Caco-2 (cell line): Measurements from ENCODE around the gene LIN37. TPM values are rescaled to one million over a fixed set of nuclear protein-coding genes. Genes with fewer than 3 reads are reported as not detected.

Experiments used
- BruUV-seq: library from RNA; stranded (reverse); fragments of 400-500 nt; replicated peaks from 2 replicates; lab custom pipeline; 2021; lab: Mats Ljungman, UMichigan
- CTCF ChIA-PET: fragments of 300-600 bp; sonication (Branson Sonifier 250); formaldehyde crosslinking; loops from one replicate; lab custom pipeline; 2022; ENCODE audit warnings: antibody characterized with exemption; lab: Charles Lee
- POLR2A ChIA-PET: fragments of 300-600 bp; sonication (Branson Sonifier 250); formaldehyde crosslinking; loops from one replicate; lab custom pipeline; 2022; ENCODE audit warnings: antibody characterized with exemption; lab: Charles Lee
- DNase-seq, 2 experiments: peaks; one replicate each; pipeline versions ENCODE4 v3.0.0 to v3.0.0-alpha.2; 2020 to 2022
- H3K27me3 ChIP-seq: replicated peaks from 2 replicates; pipeline ENCODE4 v1.6.0; 2011; ENCODE audit warnings: low read length; ENCODE audit not compliant: control insufficient read depth, insufficient read depth
- H3K36me3 ChIP-seq: 2 replicates; pipeline ENCODE4 v1.5.1; 2011; ENCODE audit warnings: low read length; ENCODE audit not compliant: control insufficient read depth, insufficient read depth
- H3K4me1 ChIP-seq: fragments of 250-450 bp; sonication (Bioruptor Pico); 2 replicates; pipeline ENCODE4 v1.5.1; 2020; ENCODE audit warnings: mild to moderate bottlenecking
- H3K4me3 ChIP-seq: 2 replicates; pipeline ENCODE4 v1.5.1; 2011; ENCODE audit warnings: low read depth, mild to moderate bottlenecking, control low read depth, low read length
- H3K9me3 ChIP-seq: fragments of 250-450 bp; sonication (Bioruptor Pico); 2 replicates; pipeline ENCODE4 v1.5.1; 2020; ENCODE audit warnings: mild to moderate bottlenecking, moderate library complexity
- H3K27ac Mint-ChIP-seq: one replicate; pipeline ENCODE4 v1.8.0; 2022; ENCODE audit warnings: mixed read lengths; ENCODE audit not compliant: unreplicated experiment
- H3K27me3 Mint-ChIP-seq: one replicate; pipeline ENCODE4 v1.8.0; 2022; ENCODE audit warnings: mixed read lengths; ENCODE audit not compliant: insufficient read depth, unreplicated experiment
- H3K36me3 Mint-ChIP-seq: one replicate; pipeline ENCODE4 v1.8.0; 2022; ENCODE audit warnings: mild to moderate bottlenecking, mixed read lengths; ENCODE audit not compliant: insufficient read depth, unreplicated experiment
- H3K4me1 Mint-ChIP-seq: one replicate; pipeline ENCODE4 v1.8.0; 2022; ENCODE audit warnings: low read depth, mixed read lengths; ENCODE audit not compliant: unreplicated experiment
- H3K4me3 Mint-ChIP-seq: one replicate; pipeline ENCODE4 v1.8.0; 2022; ENCODE audit warnings: mild to moderate bottlenecking, moderate library complexity, mixed read lengths; ENCODE audit not compliant: unreplicated experiment
- H3K9me3 Mint-ChIP-seq: one replicate; pipeline ENCODE4 v1.8.0; 2022; ENCODE audit warnings: mixed read lengths; ENCODE audit not compliant: unreplicated experiment
- CTCF ChIP-seq, 2 experiments: fragments of 200-600 bp in 1 of 2; IDR thresholded peaks; 1 replicate in 1 of 2; 2 replicates in 1 of 2; pipeline versions ENCODE4 v1.5.1 to v1.8.0; 2011 to 2022; ENCODE audit warnings: antibody characterized with exemption in 1 of 2, control low read depth in 1 of 2, inconsistent platforms in 1 of 2, low read depth in 1 of 2, low read length in 1 of 2, mild to moderate bottlenecking in 1 of 2, moderate library complexity in 1 of 2; ENCODE audit not compliant: insufficient read depth in 1 of 2, severe bottlenecking in 1 of 2, unreplicated experiment in 1 of 2
- intact Hi-C: fragments of 100-400 bp; cut with micrococcal nuclease; formaldehyde crosslinking; loops from one replicate; pipeline ENCODE4 v1.10.0; 2022; ENCODE audit not compliant: unreplicated experiment
- total RNA-seq: library from RNA; stranded (reverse); gene quantifications from 2 replicates; pipeline ENCODE4 v1.2.3, GENCODE V29; 2022

Gene LIN37
- total RNA-seq, 1 experiment from 2014 or later, result 10.2 TPM

GRCh38 chr19:35745328-35746086 lies 2.9 kb upstream of the LIN37 start, which contains the start of the genes PSENEN and U2AF1L4:
PSENEN (plus strand) TSS chr19:35745651; CDS start chr19:35745931, 280 bp downstream.
U2AF1L4 (minus strand) TSS chr19:35745418; CDS start chr19:35745391, 27 bp downstream.
- H3K4me1 ChIP-seq, result peaks cover 7% of the 10 kb centered on the region
- intact Hi-C loops, result loop anchor here (1.0 to 2.0 kb wide), 2 partner anchors 75 to 186 kb away; no protein-coding TSS in a partner anchor

GRCh38 chr19:35746087-35746462 lies 2.3 kb upstream of the LIN37 start:
- Mint-ChIP-seq H3K36me3 (peaks cover 55% of the 10 kb centered on the region), H3K9me3 (no peaks in the 10 kb centered on the region), H3K27ac (peak overlapping the region; percentile 98), H3K4me1 (peaks cover 23% of the 10 kb centered on the region), H3K4me3 (peak overlapping the region; percentile 93), H3K27me3 (no peaks in the 10 kb centered on the region)
- intact Hi-C loops, result no loop called here
- no peaks in the 10 kb centered on the region for H3K9me3 ChIP-seq
- H3K36me3 ChIP-seq, result no peaks in the 10 kb centered on the region
- DNase-seq, result no peak
- H3K27me3 ChIP-seq, result no peaks in the 10 kb centered on the region
- peak overlapping the region; percentile 48 for H3K4me3 ChIP-seq
- CTCF ChIA-PET, result interaction anchor here (1.4 to 1.9 kb wide), 4 partner anchors 9 to 185 kb away, joined by 6 to 12 read pairs (median 8); no protein-coding TSS in a partner anchor
- peaks cover 7% of the 10 kb centered on the region for H3K4me1 ChIP-seq
- POLR2A ChIA-PET, result interaction anchor here (0.7 to 1.0 kb wide), 3 partner anchors 11 to 268 kb away, joined by 3 to 14 read pairs (median 3); partner anchors contain the start of gene ALKBH6
- no TSS peak for BruUV-seq
- no peak for TF ChIP-seq CTCF (IDR thresholded peaks at IDR 0.05; ENCODE audit: insufficient read depth in 1 of 2, low read depth in 1 of 2, low read length in 1 of 2, severe bottlenecking in 1 of 2, unreplicated experiment in 1 of 2)

More at GRCh38 chr19:35745328-35746086, 2.9 kb upstream of the LIN37 start, which contains the start of the genes PSENEN and U2AF1L4:
- TF ChIP-seq CTCF (IDR thresholded peaks at IDR 0.05; ENCODE audit: insufficient read depth in 1 of 2, low read depth in 1 of 2, low read length in 1 of 2, severe bottlenecking in 1 of 2, unreplicated experiment in 1 of 2), result no peak
- ChIA-PET CTCF (interaction anchor here (0.7 to 1.9 kb wide), 6 partner anchors 9 to 235 kb away, joined by 4 to 12 read pairs (median 6); no protein-coding TSS in a partner anchor), POLR2A (interaction anchor here (0.5 to 1.0 kb wide), 7 partner anchors 9 to 269 kb away, joined by 3 to 19 read pairs (median 3); partner anchors contain the start of gene ALKBH6)
- H3K9me3 ChIP-seq, result no peaks in the 10 kb centered on the region
- no peaks in the 10 kb centered on the region for H3K27me3 ChIP-seq
- DNase-seq, result peak; percentile 98
- no peaks in the 10 kb centered on the region for H3K27me3 Mint-ChIP-seq
- TSS peak; percentile 64 for BruUV-seq
- peaks cover 61% of the 10 kb centered on the region for H3K36me3 Mint-ChIP-seq
- peak within 1 kb of the TSS; percentile 98 for H3K27ac Mint-ChIP-seq
- no peaks in the 10 kb centered on the region for H3K9me3 Mint-ChIP-seq
- peaks cover 28% of the 10 kb centered on the region for H3K4me1 Mint-ChIP-seq
- peak within 1 kb of the TSS; percentile 93 for H3K4me3 Mint-ChIP-seq
- peak within 1 kb of the TSS; percentile 81 for H3K4me3 ChIP-seq
- no peaks in the 10 kb centered on the region for H3K36me3 ChIP-seq

GRCh38 chr19:35746531-35746930 lies 1.8 kb upstream of the LIN37 start:
- BruUV-seq, result no TSS peak
- intact Hi-C loops, result no loop called here
- H3K4me1 ChIP-seq, result peaks cover 7% of the 10 kb centered on the region
- H3K9me3 Mint-ChIP-seq, result no peaks in the 10 kb centered on the region
- peak overlapping the region; percentile 98 for H3K27ac Mint-ChIP-seq
- no peaks in the 10 kb centered on the region for H3K27me3 ChIP-seq
- no peaks in the 10 kb centered on the region for H3K27me3 Mint-ChIP-seq
- TF ChIP-seq CTCF (IDR thresholded peaks at IDR 0.05; ENCODE audit: insufficient read depth in 1 of 2, low read depth in 1 of 2, low read length in 1 of 2, severe bottlenecking in 1 of 2, unreplicated experiment in 1 of 2), result no peak
- H3K9me3 ChIP-seq, result no peaks in the 10 kb centered on the region
- H3K4me1 Mint-ChIP-seq, result peaks cover 23% of the 10 kb centered on the region
- H3K4me3 ChIP-seq, result no peak overlapping the region; the same call in 1 of the 2 replicates
- DNase-seq, result no peak
- CTCF ChIA-PET, result interaction anchor here (0.7 to 1.6 kb wide), 3 partner anchors 10 to 476 kb away, joined by 6 to 12 read pairs (median 6); no protein-coding TSS in a partner anchor
- peaks cover 54% of the 10 kb centered on the region for H3K36me3 Mint-ChIP-seq
- H3K4me3 Mint-ChIP-seq, result peak overlapping the region; percentile 93
- no peaks in the 10 kb centered on the region for H3K36me3 ChIP-seq
- POLR2A ChIA-PET, result no interaction called here
